ENCODE results near the gene DTNB. TPM values are rescaled to one million over a fixed set of nuclear protein-coding genes. Genes with fewer than 3 reads are reported as not detected.
A peak's percentile ranks its signal among the peaks of the same experiment; 100 is the strongest.
"Not testable (repeated sequence)": the region's sequence is repeated elsewhere in the genome, so short reads cannot be mapped to it uniquely, and the experiment has no call there.

DTNB gene
- total RNA-seq, 4 donors from 2014 or later, result 2.2 to 7.8 (median 3.9) TPM

- Histone ChIP-seq H3K4me3 (no peak overlapping the region), H3K27ac (no peak overlapping the region), H3K4me1 (peaks cover 0 to 3% (median 0%) of the 10 kb centered on the region in 4 donors), H3K27me3 (no peaks in the 10 kb centered on the region), H3K36me3 (no peaks in the 10 kb centered on the region), H3K9me3 (no peaks in the 10 kb centered on the region)
- intact Hi-C loops (cut with DNase I; ENCODE audit: low total_unique reads), result no loop called here
- no peak for TF ChIP-seq POLR2AphosphoS5 (IDR thresholded peaks at IDR 0.05)
- no peak for TF ChIP-seq EP300 (IDR thresholded peaks at IDR 0.05; ENCODE audit: low read depth)
- TF ChIP-seq POLR2A (IDR thresholded peaks at IDR 0.05), result no peak
- TF ChIP-seq CTCF (IDR thresholded peaks at IDR 0.05), result no peak
- no peak for DNase-seq
- in situ Hi-C loops (cut with MboI; ENCODE audit: low pct_ligation_motif_present in 1 of 4, low pct_unique_long_range_greater_than_20kb in 1 of 4, low sequenced_read_pairs in 3 of 4), result no loop called here
- 54% methylated on average over 5 of the region's 5 CpGs; no CpG with 5 or more reads in 1 of the 2 donors for WGBS, 2 donors (ENCODE audit: low coverage in 1 of 2)
Observed at GRCh38 chr2:25707927-25708590, 34.7 kb upstream of the DTNB start.

- in situ Hi-C loops (cut with MboI; ENCODE audit: low pct_ligation_motif_present in 1 of 4, low pct_unique_long_range_greater_than_20kb in 1 of 4, low sequenced_read_pairs in 3 of 4); H3K27ac ChIP-seq; H3K4me1 ChIP-seq; intact Hi-C loops (cut with DNase I; ENCODE audit: low total_unique reads); DNase-seq; H3K36me3 ChIP-seq; H3K27me3 ChIP-seq; H3K4me3 ChIP-seq; H3K9me3 ChIP-seq: not testable (repeated sequence)
- 97% methylated on average over 33 of the region's 33 CpGs; no CpG with 5 or more reads in 1 of the 2 donors for WGBS, 2 donors (ENCODE audit: low coverage in 1 of 2)
Observed at GRCh38 chr2:25705575-25705974, 32.2 kb upstream of the DTNB start.

- intact Hi-C loops (cut with DNase I; ENCODE audit: low total_unique reads) (no loop called here), in situ Hi-C loops (cut with MboI; ENCODE audit: low pct_ligation_motif_present in 1 of 4, low pct_unique_long_range_greater_than_20kb in 1 of 4, low sequenced_read_pairs in 3 of 4) (no loop called here)
- TF ChIP-seq EP300 (IDR thresholded peaks at IDR 0.05; ENCODE audit: low read depth), result no peak
- TF ChIP-seq POLR2A (IDR thresholded peaks at IDR 0.05), result no peak
- no peak for TF ChIP-seq CTCF (IDR thresholded peaks at IDR 0.05)
- TF ChIP-seq POLR2AphosphoS5 (IDR thresholded peaks at IDR 0.05), result no peak
- no peaks in the 10 kb centered on the region for H3K9me3 ChIP-seq
- H3K27ac ChIP-seq, result no peak overlapping the region
- no peak for DNase-seq
- 90 to 100% methylated on average over 1 to 9 of the region's 9 CpGs for WGBS, 2 donors (ENCODE audit: low coverage in 1 of 2)
- H3K4me3 ChIP-seq, result no peak overlapping the region
- H3K4me1 ChIP-seq, result no peaks in the 10 kb centered on the region
- H3K27me3 ChIP-seq, result peaks cover 6% of the 10 kb centered on the region
- H3K36me3 ChIP-seq, result no peaks in the 10 kb centered on the region
Observed at GRCh38 chr2:25701801-25702200, 28.4 kb upstream of the DTNB start.

GRCh38 chr2:25700221-25700660, 26.9 kb upstream of the DTNB start:
- Histone ChIP-seq H3K4me3 (no peak overlapping the region), H3K9me3 (no peaks in the 10 kb centered on the region), H3K27me3 (peaks cover 6% of the 10 kb centered on the region), H3K27ac (no peak overlapping the region), H3K4me1 (no peaks in the 10 kb centered on the region), H3K36me3 (no peaks in the 10 kb centered on the region)
- in situ Hi-C loops (cut with MboI; ENCODE audit: low pct_ligation_motif_present in 1 of 4, low pct_unique_long_range_greater_than_20kb in 1 of 4, low sequenced_read_pairs in 3 of 4) (no loop called here), intact Hi-C loops (cut with DNase I; ENCODE audit: low total_unique reads) (no loop called here)
- 20 to 28% methylated on average over 5 to 6 of the region's 6 CpGs for WGBS, 2 donors (ENCODE audit: low coverage in 1 of 2)
- DNase-seq, result no peak
- TF ChIP-seq CTCF (IDR thresholded peaks at IDR 0.05), result peak; percentile 59 to 67 (median 66)
- no peak for TF ChIP-seq EP300 (IDR thresholded peaks at IDR 0.05; ENCODE audit: low read depth)
- TF ChIP-seq POLR2A (IDR thresholded peaks at IDR 0.05), result no peak
- no peak for TF ChIP-seq POLR2AphosphoS5 (IDR thresholded peaks at IDR 0.05)

GRCh38 chr2:25699216-25699615, 25.8 kb upstream of the DTNB start:
- Histone ChIP-seq H3K36me3 (no peaks in the 10 kb centered on the region), H3K27me3 (peaks cover 6% of the 10 kb centered on the region), H3K4me1 (no peaks in the 10 kb centered on the region), H3K4me3 (no peak overlapping the region), H3K27ac (no peak overlapping the region), H3K9me3 (no peaks in the 10 kb centered on the region)
- intact Hi-C loops (cut with DNase I; ENCODE audit: low total_unique reads) (loop anchor here (10.0 kb wide), 1 partner anchor 94 kb away; no protein-coding TSS in a partner anchor), in situ Hi-C loops (cut with MboI; ENCODE audit: low pct_ligation_motif_present in 1 of 4, low pct_unique_long_range_greater_than_20kb in 1 of 4, low sequenced_read_pairs in 3 of 4) (no loop called here)
- WGBS, 2 donors (ENCODE audit: low coverage in 1 of 2), result 84 to 100% methylated on average over 1 to 7 of the region's 7 CpGs
- no peak for DNase-seq
- no peak for TF ChIP-seq POLR2A (IDR thresholded peaks at IDR 0.05)
- no peak for TF ChIP-seq POLR2AphosphoS5 (IDR thresholded peaks at IDR 0.05)
- no peak for TF ChIP-seq EP300 (IDR thresholded peaks at IDR 0.05; ENCODE audit: low read depth)
- no peak for TF ChIP-seq CTCF (IDR thresholded peaks at IDR 0.05)
